PC-3 (cell line): ENCODE measurements around the gene BIVM. TPM values are rescaled to one million over a fixed set of nuclear protein-coding genes. Genes with fewer than 3 reads are reported as not detected.

Source experiments
- ATAC-seq: fragments of 200-7000 bp; cut with Tn5 transposase; 2 replicates; pipeline ENCODE4 v1.9.1; 2020; ENCODE audit warnings: mild to moderate bottlenecking, moderate library complexity
- BruUV-seq: library from RNA; stranded (reverse); fragments of 400-500 nt; replicated peaks from 2 replicates; lab custom pipeline; 2021; lab: Mats Ljungman, UMichigan
- CTCF ChIA-PET: fragments of 300-600 bp; sonication (Branson Sonifier 250); formaldehyde crosslinking; loops from one replicate; lab custom pipeline; 2022; ENCODE audit warnings: antibody characterized with exemption; lab: Charles Lee
- POLR2A ChIA-PET: fragments of 300-600 bp; sonication (Branson Sonifier 250); formaldehyde crosslinking; loops from one replicate; lab custom pipeline; 2022; ENCODE audit warnings: antibody characterized with exemption; ENCODE audit not compliant: unreplicated experiment; lab: Charles Lee
- DNase-seq: peaks from one replicate; pipeline ENCODE4 v3.0.0-alpha.2; 2015
- H2AFZ ChIP-seq: fragments of 300-600 bp; sonication (generic); 2 replicates; pipeline ENCODE4 v1.6.0; 2016; ENCODE audit warnings: antibody characterized with exemption, low read length
- H3F3A ChIP-seq: fragments of 300-600 bp; sonication (generic); one replicate; pipeline ENCODE4 v1.6.0; 2017; ENCODE audit warnings: antibody characterized with exemption, low read length, control low read depth, mild to moderate bottlenecking; ENCODE audit not compliant: unreplicated experiment
- H3K27ac ChIP-seq: fragments of 300-600 bp; sonication (generic); 2 replicates; pipeline ENCODE4 v1.5.1; 2016; ENCODE audit warnings: mild to moderate bottlenecking, low read length
- H3K27me3 ChIP-seq: fragments of 300-600 bp; sonication (generic); 2 replicates; pipeline ENCODE4 v1.6.1; 2016; ENCODE audit warnings: low read length, mixed read lengths
- H3K36me3 ChIP-seq: fragments of 300-600 bp; sonication (generic); 2 replicates; pipeline ENCODE4 v1.6.1; 2016; ENCODE audit warnings: low read depth, mixed run types, low read length, mixed read lengths
- H3K4me1 ChIP-seq: fragments of 300-600 bp; sonication (generic); 2 replicates; pipeline ENCODE4 v1.5.1; 2016; ENCODE audit warnings: low read length; ENCODE audit not compliant: insufficient read depth
- H3K4me2 ChIP-seq: fragments of 300-600 bp; sonication (generic); 2 replicates; pipeline ENCODE4 v1.6.0; 2016; ENCODE audit warnings: low read length
- H3K4me3 ChIP-seq: fragments of 300-600 bp; sonication (generic); 2 replicates; pipeline ENCODE4 v1.5.1; 2016; ENCODE audit warnings: mild to moderate bottlenecking, low read length, mixed read lengths
- H3K79me2 ChIP-seq: fragments of 300-600 bp; sonication (generic); 2 replicates; pipeline ENCODE4 v1.6.1; 2017; ENCODE audit warnings: low read length, mixed read lengths
- H3K9ac ChIP-seq: fragments of 300-600 bp; sonication (generic); 2 replicates; pipeline ENCODE4 v1.6.0; 2016; ENCODE audit warnings: mild to moderate bottlenecking, low read length
- H3K9me2 ChIP-seq: fragments of 300-600 bp; sonication (generic); replicated peaks from 2 replicates; pipeline ENCODE4 v1.6.1; 2016; ENCODE audit warnings: mixed run types, low read length, mixed read lengths
- H3K9me3 ChIP-seq: fragments of 300-600 bp; sonication (generic); 2 replicates; pipeline ENCODE4 v1.6.1; 2016; ENCODE audit warnings: low read length, mixed read lengths
- H4K20me1 ChIP-seq: fragments of 300-600 bp; sonication (generic); 2 replicates; pipeline ENCODE4 v1.6.1; 2016; ENCODE audit warnings: low read length, mixed read lengths
- EZH2 ChIP-seq: fragments of 300-600 bp; sonication (generic); IDR thresholded peaks from one replicate; pipeline ENCODE4 v1.6.1; 2017; ENCODE audit warnings: antibody characterized with exemption, mild to moderate bottlenecking, low read length; ENCODE audit not compliant: unreplicated experiment
- EZH2phosphoT487 ChIP-seq: fragments of 300-600 bp; sonication (generic); IDR thresholded peaks from 2 replicates; pipeline ENCODE4 v1.6.1; 2018; ENCODE audit warnings: mild to moderate bottlenecking, antibody characterized with exemption, low read length, borderline replicate concordance
- intact Hi-C: fragments of 100-400 bp; cut with micrococcal nuclease; formaldehyde crosslinking; loops from 2 replicates; pipeline ENCODE4 v1.9.0; 2023
- total RNA-seq: library from RNA; depleted of rRNA; stranded (reverse); fragments of >200 nt; gene quantifications from 2 replicates; pipeline ENCODE4 v1.2.3, GENCODE V29; 2014
- TF ChIP-seq, protein P1 (sequence below): fragments of 300-600 bp; sonication (generic); conservative IDR thresholded peaks from 2 replicates; pipeline ENCODE4 v1.5.1; 2017; ENCODE audit warnings: antibody characterized with exemption, low read depth, mild to moderate bottlenecking, low read length

Gene BIVM
- total RNA-seq, 1 experiment from 2014 or later, result 6.7 TPM

DNA sequence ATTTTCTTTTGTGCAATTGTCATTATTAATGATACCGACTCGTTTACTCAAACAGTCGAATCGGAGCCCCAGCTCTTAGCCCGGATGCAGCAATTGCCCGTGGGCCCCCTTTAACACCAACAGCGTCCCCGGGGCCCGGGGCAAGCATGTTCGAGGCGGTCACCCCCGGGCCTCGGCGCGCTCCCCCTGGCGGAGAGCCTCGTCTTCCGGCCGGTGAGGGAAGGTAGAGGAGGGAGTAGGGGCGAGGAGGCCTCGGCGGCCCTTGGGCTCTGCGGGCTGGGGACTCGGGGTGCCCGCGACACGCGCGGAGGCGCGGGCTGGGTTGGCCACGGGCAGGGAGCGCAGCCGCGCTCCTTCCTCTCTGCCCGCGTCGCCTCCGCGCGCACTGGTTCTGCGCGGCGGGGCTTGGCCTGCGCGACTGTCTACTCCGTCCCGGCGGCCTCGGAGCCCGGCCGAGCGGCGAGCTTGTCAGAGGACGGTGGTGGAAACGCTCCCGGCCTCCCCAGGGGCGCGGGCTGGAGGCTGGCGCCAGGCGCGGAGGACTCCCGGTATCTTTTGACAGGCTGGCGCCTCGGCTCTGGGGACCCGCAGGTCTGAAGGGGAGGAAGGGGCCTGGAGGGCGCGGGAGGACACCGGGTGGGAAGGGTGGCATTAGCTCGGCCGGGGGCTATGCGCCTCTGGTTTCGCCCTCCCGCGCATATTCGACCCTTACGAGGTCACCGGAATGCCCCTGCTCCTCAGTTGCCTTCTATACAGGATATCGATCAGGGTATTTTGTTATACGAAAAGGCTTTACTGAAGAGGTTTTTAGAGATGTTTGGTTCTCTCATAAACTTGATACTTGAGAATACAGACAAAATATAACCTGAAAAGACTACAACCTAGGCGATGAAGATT, 1.5 kb downstream of the BIVM start:
- intact Hi-C loops, result loop anchor here (2.0 kb wide), 1 partner anchor 26 kb away; no protein-coding TSS in a partner anchor
- no peak overlapping the region for H3K27ac ChIP-seq
- H3K4me2 ChIP-seq, result peak overlapping the region; percentile 96
- no peaks in the 10 kb centered on the region for H4K20me1 ChIP-seq
- DNase-seq (peak; percentile 72), ATAC-seq (peak; percentile 64)
- no peaks in the 10 kb centered on the region for H3K27me3 ChIP-seq
- no peaks in the 10 kb centered on the region for H3F3A ChIP-seq
- H3K4me3 ChIP-seq, result peak overlapping the region; percentile 85
- H3K9me3 ChIP-seq, result no peaks in the 10 kb centered on the region
- no peaks in the 10 kb centered on the region for H3K36me3 ChIP-seq
- ChIA-PET POLR2A (no interaction called here), CTCF (interaction anchor here (0.5 to 0.7 kb wide), 4 partner anchors 200 to 1231 kb away, joined by 3 to 7 read pairs (median 6); no protein-coding TSS in a partner anchor)
- BruUV-seq, result no TSS peak
- H2AFZ ChIP-seq, result peak overlapping the region; percentile 100
- TF ChIP-seq EZH2, result no peak
- TF ChIP-seq, protein P1, sequence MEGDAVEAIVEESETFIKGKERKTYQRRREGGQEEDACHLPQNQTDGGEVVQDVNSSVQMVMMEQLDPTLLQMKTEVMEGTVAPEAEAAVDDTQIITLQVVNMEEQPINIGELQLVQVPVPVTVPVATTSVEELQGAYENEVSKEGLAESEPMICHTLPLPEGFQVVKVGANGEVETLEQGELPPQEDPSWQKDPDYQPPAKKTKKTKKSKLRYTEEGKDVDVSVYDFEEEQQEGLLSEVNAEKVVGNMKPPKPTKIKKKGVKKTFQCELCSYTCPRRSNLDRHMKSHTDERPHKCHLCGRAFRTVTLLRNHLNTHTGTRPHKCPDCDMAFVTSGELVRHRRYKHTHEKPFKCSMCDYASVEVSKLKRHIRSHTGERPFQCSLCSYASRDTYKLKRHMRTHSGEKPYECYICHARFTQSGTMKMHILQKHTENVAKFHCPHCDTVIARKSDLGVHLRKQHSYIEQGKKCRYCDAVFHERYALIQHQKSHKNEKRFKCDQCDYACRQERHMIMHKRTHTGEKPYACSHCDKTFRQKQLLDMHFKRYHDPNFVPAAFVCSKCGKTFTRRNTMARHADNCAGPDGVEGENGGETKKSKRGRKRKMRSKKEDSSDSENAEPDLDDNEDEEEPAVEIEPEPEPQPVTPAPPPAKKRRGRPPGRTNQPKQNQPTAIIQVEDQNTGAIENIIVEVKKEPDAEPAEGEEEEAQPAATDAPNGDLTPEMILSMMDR, result peak; percentile 65
- peak overlapping the region; percentile 77 for H3K9ac ChIP-seq
- H3K4me1 ChIP-seq, result no peaks in the 10 kb centered on the region
- no peaks in the 10 kb centered on the region for H3K9me2 ChIP-seq
- H3K79me2 ChIP-seq, result peaks cover 35% of the 10 kb centered on the region

DNA sequence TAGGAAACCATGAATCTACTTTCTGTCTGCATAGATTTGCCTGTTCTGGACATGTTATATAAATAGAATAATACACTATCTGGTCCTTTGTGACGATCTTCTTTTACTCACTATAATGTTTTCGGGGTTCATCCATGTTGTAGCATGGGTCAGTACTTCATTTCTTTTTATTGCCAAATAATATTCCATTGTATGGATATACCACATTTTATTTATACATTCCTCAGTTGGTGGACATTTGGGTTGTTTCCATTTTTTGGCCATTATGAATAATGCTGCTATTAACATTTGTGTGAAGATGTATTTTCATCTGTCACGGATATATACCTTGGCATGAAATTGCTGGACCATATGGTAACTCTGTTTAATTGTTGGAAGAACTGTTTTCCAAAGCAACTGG, 6.8 kb downstream of the BIVM start:
- ATAC-seq (no peak), DNase-seq (no peak)
- intact Hi-C loops, result no loop called here
- ChIA-PET POLR2A (no interaction called here), CTCF (no interaction called here)
- H3K79me2 ChIP-seq, result peaks cover 23% of the 10 kb centered on the region
- no peaks in the 10 kb centered on the region for H3K4me1 ChIP-seq
- BruUV-seq, result no TSS peak
- no peaks in the 10 kb centered on the region for H3K36me3 ChIP-seq
- no peak overlapping the region for H3K9ac ChIP-seq
- H3K27me3 ChIP-seq, result no peaks in the 10 kb centered on the region
- no peaks in the 10 kb centered on the region for H4K20me1 ChIP-seq
- H3K9me2 ChIP-seq, result no peaks in the 10 kb centered on the region
- no peak overlapping the region for H3K27ac ChIP-seq
- no peaks in the 10 kb centered on the region for H3K9me3 ChIP-seq
- TF ChIP-seq EZH2phosphoT487, result no peak
- no peak for TF ChIP-seq EZH2
- H3K4me2 ChIP-seq, result no peak overlapping the region
- no peaks in the 10 kb centered on the region for H3F3A ChIP-seq
- no peak overlapping the region for H3K4me3 ChIP-seq
- no peak overlapping the region for H2AFZ ChIP-seq

DNA sequence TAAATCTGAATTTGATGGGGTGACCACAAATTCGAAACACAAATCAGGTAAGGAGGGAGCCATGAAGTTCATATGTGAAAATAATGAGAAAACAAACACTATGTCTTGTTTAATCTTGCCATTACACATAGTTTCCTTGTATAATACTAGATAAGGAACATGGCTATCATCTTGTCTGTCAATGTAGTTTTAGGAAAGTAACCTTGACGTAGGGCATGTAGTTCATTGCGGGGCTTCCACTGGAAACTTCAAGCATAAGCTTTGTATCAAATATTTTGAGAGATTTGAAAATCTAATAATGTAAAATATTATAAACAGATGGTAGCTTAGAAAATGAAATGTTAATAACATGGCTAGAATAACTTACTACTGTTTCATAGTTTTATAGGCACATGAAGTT, 8.8 kb downstream of the BIVM start:
- no peaks in the 10 kb centered on the region for H4K20me1 ChIP-seq
- no peaks in the 10 kb centered on the region for H3K27me3 ChIP-seq
- CTCF ChIA-PET, result no interaction called here
- H2AFZ ChIP-seq, result no peak overlapping the region
- no peaks in the 10 kb centered on the region for H3K9me3 ChIP-seq
- H3K4me1 ChIP-seq, result no peaks in the 10 kb centered on the region
- TF ChIP-seq EZH2phosphoT487 (no peak), EZH2 (no peak)
- TF ChIP-seq, protein P1, result no peak
- H3K79me2 ChIP-seq, result peaks cover 6% of the 10 kb centered on the region; the same call in 1 of the 2 replicates
- H3K9ac ChIP-seq, result no peak overlapping the region
- H3K36me3 ChIP-seq, result no peaks in the 10 kb centered on the region
- DNase-seq (no peak), ATAC-seq (no peak)
- POLR2A ChIA-PET, result no interaction called here
- BruUV-seq, result no TSS peak
- no peak overlapping the region for H3K27ac ChIP-seq
- no peaks in the 10 kb centered on the region for H3K9me2 ChIP-seq
- no peaks in the 10 kb centered on the region for H3F3A ChIP-seq
- H3K4me2 ChIP-seq, result no peak overlapping the region
- intact Hi-C loops, result no loop called here
- no peak overlapping the region for H3K4me3 ChIP-seq
